ENCODE data around the gene CFAP100. TPM values are rescaled to one million over a fixed set of nuclear protein-coding genes. Genes with fewer than 3 reads are reported as not detected.

The CFAP100 gene
- total RNA-seq, 4 donors from 2014 or later: not detected

GRCh38 chr3:126449621-126450051 lies 54.9 kb downstream of the CFAP100 start:
- Histone ChIP-seq H3K9me3 (no peaks in the 10 kb centered on the region), H3K27me3 (no peaks in the 10 kb centered on the region), H3K4me1 (no peaks in the 10 kb centered on the region), H3K36me3 (peaks cover 0 to 54% (median 0%) of the 10 kb centered on the region in 3 donors), H3K27ac (no peak overlapping the region), H3K4me3 (no peak overlapping the region)
- TF ChIP-seq CTCF (IDR thresholded peaks at IDR 0.05) (no peak), POLR2A (IDR thresholded peaks at IDR 0.05) (no peak)
- DNase-seq: peak in 1 of 3 donors; percentile 40

GRCh38 chr3:126450219-126450618 lies 55.5 kb downstream of the CFAP100 start:
- TF ChIP-seq CTCF (IDR thresholded peaks at IDR 0.05): no peak
- no peak for TF ChIP-seq POLR2A (IDR thresholded peaks at IDR 0.05)
- no peak overlapping the region for H3K27ac ChIP-seq
- DNase-seq: no peak
- H3K4me1 ChIP-seq: no peaks in the 10 kb centered on the region
- H3K4me3 ChIP-seq: no peak overlapping the region
- no peaks in the 10 kb centered on the region for H3K27me3 ChIP-seq
- peaks cover 0 to 58% (median 0%) of the 10 kb centered on the region in 3 donors for H3K36me3 ChIP-seq
- no peaks in the 10 kb centered on the region for H3K9me3 ChIP-seq

- Histone ChIP-seq H3K36me3 (peaks cover 0 to 64% (median 0%) of the 10 kb centered on the region in 3 donors), H3K4me3 (no peak overlapping the region), H3K27ac (no peak overlapping the region), H3K4me1 (no peaks in the 10 kb centered on the region), H3K27me3 (no peaks in the 10 kb centered on the region), H3K9me3 (no peaks in the 10 kb centered on the region)
- no peak for TF ChIP-seq CTCF (IDR thresholded peaks at IDR 0.05)
- no peak for TF ChIP-seq POLR2A (IDR thresholded peaks at IDR 0.05)
- DNase-seq: no peak
Observed at GRCh38 chr3:126450744-126451143, 56.0 kb downstream of the CFAP100 start.

GRCh38 chr3:126451511-126451910 lies 56.8 kb downstream of the CFAP100 start:
- Histone ChIP-seq H3K36me3 (peaks cover 0 to 71% (median 0%) of the 10 kb centered on the region in 3 donors), H3K4me3 (no peak overlapping the region), H3K27ac (no peak overlapping the region), H3K27me3 (no peaks in the 10 kb centered on the region), H3K4me1 (no peaks in the 10 kb centered on the region), H3K9me3 (no peaks in the 10 kb centered on the region)
- TF ChIP-seq CTCF (IDR thresholded peaks at IDR 0.05) (no peak), POLR2A (IDR thresholded peaks at IDR 0.05) (no peak)
- peak in 1 of 3 donors; percentile 29 for DNase-seq

GRCh38 chr3:126452213-126452612 lies 57.5 kb downstream of the CFAP100 start:
- no peak for DNase-seq
- H3K4me1 ChIP-seq: no peaks in the 10 kb centered on the region
- H3K4me3 ChIP-seq: no peak overlapping the region
- no peak overlapping the region for H3K27ac ChIP-seq
- no peaks in the 10 kb centered on the region for H3K9me3 ChIP-seq
- TF ChIP-seq CTCF (IDR thresholded peaks at IDR 0.05) (no peak), POLR2A (IDR thresholded peaks at IDR 0.05) (no peak)
- no peaks in the 10 kb centered on the region for H3K27me3 ChIP-seq
- peaks cover 0 to 78% (median 0%) of the 10 kb centered on the region in 3 donors for H3K36me3 ChIP-seq

- no peaks in the 10 kb centered on the region for H3K4me1 ChIP-seq
- TF ChIP-seq POLR2A (IDR thresholded peaks at IDR 0.05) (no peak), CTCF (IDR thresholded peaks at IDR 0.05) (no peak)
Observed at GRCh38 chr3:126454025-126454424, 59.3 kb downstream of the CFAP100 start.

More at GRCh38 chr3:126454025-126454424, 59.3 kb downstream of the CFAP100 start:
- Histone ChIP-seq H3K27me3 (no peaks in the 10 kb centered on the region), H3K9me3 (no peaks in the 10 kb centered on the region), H3K27ac (no peak overlapping the region), H3K36me3 (peaks cover 0 to 82% (median 0%) of the 10 kb centered on the region in 3 donors), H3K4me3 (no peak overlapping the region)
- no peak for DNase-seq
